ENCODE data around the gene PPM1B.

Gene PPM1B

DNA sequence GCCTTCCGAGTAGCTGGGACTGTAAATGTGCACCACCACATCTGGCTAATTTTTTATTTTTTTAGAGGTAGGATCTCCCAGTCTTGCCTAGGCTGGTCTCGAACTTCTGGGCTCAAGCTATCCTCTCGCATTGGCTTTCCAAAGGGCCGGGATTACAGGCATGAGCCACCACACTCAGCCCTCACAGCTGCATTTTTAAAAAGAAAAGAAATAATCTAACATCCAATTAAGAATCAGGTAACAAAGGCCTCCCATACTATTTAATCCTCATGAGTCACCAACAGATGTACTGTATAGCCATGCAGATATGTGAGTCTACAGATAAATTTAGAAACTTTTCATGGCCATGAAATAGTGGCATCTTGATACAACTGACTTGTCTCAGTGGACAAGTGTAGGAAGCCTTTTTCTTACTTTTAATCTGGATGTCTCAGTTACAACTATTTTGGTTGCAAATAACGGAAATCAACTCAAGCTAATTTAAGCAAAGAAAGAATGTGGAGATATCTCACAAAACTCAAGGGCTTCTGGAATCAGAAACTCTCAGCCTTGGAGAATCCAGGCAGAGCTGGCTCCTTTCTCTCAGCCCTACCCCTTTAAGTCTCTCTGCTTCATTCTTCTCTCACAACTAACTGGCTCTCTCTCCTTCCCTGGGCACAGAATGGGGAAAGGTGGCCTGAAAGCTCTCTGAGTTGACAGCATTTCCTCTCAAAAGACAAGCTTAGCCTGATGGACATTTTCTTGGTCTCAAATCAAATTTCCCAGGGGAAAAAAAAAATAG lies 12.8 kb upstream of the PPM1B start:
- Histone ChIP-seq H3K9me3 (ENCODE audit: control insufficient read depth, insufficient read depth, low read length) (no peaks in the 10 kb centered on the region), H3K9me2 (replicated peaks; ENCODE audit: control insufficient read depth, low read length) (no peaks in the 10 kb centered on the region), H3K27me3 (ENCODE audit: control insufficient read depth, low read length) (no peaks in the 10 kb centered on the region), H3K4me1 (ENCODE audit: control insufficient read depth, low read length) (no peaks in the 10 kb centered on the region), H4K20me1 (ENCODE audit: control insufficient read depth, insufficient read depth, low read depth, low read length) (no peaks in the 10 kb centered on the region), H3K79me2 (ENCODE audit: control insufficient read depth, low read length) (no peaks in the 10 kb centered on the region), H3F3A (ENCODE audit: control insufficient read depth, insufficient read depth) (no peaks in the 10 kb centered on the region), H3K4me2 (ENCODE audit: low read length) (no peak overlapping the region), H3K27ac (ENCODE audit: low read depth, low read length) (no peak overlapping the region), H3K36me3 (ENCODE audit: control insufficient read depth, low read length) (no peaks in the 10 kb centered on the region), H3K4me3 (ENCODE audit: low read length) (no peak overlapping the region)
- TF ChIP-seq EZH2phosphoT487 (IDR thresholded peaks at IDR 0.05; ENCODE audit: borderline replicate concordance, low read length) (no peak), CTCF (IDR thresholded peaks at IDR 0.05; ENCODE audit: low read depth, low read length, poor library complexity, severe bottlenecking) (no peak)

DNA sequence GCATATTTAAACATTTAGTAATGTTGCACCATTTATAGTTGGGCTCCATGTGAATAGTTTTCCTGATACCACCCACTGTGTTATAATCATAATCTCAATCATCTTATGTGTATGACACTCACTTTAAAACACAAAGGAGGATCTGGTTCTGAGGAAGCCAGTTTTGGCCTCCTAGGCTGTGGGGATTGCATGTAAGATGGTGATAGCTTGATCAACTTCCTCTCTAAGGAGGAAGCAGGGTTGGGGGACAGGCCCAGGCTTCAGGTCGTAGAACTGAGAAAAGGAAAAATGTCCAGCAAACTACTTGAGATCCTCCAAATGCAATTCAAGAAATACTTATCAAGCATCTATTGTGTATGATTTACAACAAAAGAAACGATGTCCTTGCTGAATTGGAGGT lies 4.9 kb upstream of the PPM1B start:
- Histone ChIP-seq H4K20me1 (ENCODE audit: control insufficient read depth, insufficient read depth, low read depth, low read length) (no peaks in the 10 kb centered on the region), H3K4me1 (ENCODE audit: control insufficient read depth, low read length) (peaks cover 5% of the 10 kb centered on the region), H3K4me2 (ENCODE audit: low read length) (no peak overlapping the region), H3K4me3 (ENCODE audit: low read length) (no peak overlapping the region), H3K9me2 (replicated peaks; ENCODE audit: control insufficient read depth, low read length) (no peaks in the 10 kb centered on the region), H3K27ac (ENCODE audit: low read depth, low read length) (no peak overlapping the region), H3K27me3 (ENCODE audit: control insufficient read depth, low read length) (no peaks in the 10 kb centered on the region), H3K36me3 (ENCODE audit: control insufficient read depth, low read length) (no peaks in the 10 kb centered on the region), H3K79me2 (ENCODE audit: control insufficient read depth, low read length) (peaks cover under 1% of the 10 kb centered on the region), H3K9me3 (ENCODE audit: control insufficient read depth, insufficient read depth, low read length) (no peaks in the 10 kb centered on the region), H3F3A (ENCODE audit: control insufficient read depth, insufficient read depth) (no peaks in the 10 kb centered on the region)
- TF ChIP-seq CTCF (IDR thresholded peaks at IDR 0.05; ENCODE audit: low read depth, low read length, poor library complexity, severe bottlenecking): no peak
- TF ChIP-seq EZH2phosphoT487 (IDR thresholded peaks at IDR 0.05; ENCODE audit: borderline replicate concordance, low read length): no peak

DNA sequence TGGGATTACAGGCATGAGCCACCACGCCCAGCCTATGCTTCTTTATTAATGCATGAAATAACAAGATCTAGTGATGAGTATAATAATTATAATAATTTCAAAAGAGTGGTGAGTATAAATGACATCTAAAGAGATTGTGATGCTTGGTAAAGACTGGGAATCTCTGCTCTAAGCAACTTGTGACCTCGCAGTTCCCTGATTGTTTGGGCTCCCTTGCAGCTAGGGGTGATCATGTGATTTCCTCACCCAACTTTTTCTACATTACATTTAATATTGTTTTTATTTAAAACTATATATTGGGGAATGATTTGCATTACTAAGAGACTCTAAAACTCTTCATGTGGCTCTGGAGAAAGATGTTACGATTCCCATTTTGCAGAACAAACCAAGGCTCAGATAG lies 4.1 kb upstream of the PPM1B start:
- no peak overlapping the region for H3K4me3 ChIP-seq (ENCODE audit: low read length)
- no peak overlapping the region for H3K27ac ChIP-seq (ENCODE audit: low read depth, low read length)
- no peaks in the 10 kb centered on the region for H3K27me3 ChIP-seq (ENCODE audit: control insufficient read depth, low read length)
- H3K9me3 ChIP-seq (ENCODE audit: control insufficient read depth, insufficient read depth, low read length): no peaks in the 10 kb centered on the region
- no peaks in the 10 kb centered on the region for H3K9me2 ChIP-seq (replicated peaks; ENCODE audit: control insufficient read depth, low read length)
- H3K4me1 ChIP-seq (ENCODE audit: control insufficient read depth, low read length): peaks cover 5% of the 10 kb centered on the region
- H3F3A ChIP-seq (ENCODE audit: control insufficient read depth, insufficient read depth): no peaks in the 10 kb centered on the region
- no peak overlapping the region for H3K4me2 ChIP-seq (ENCODE audit: low read length)
- H4K20me1 ChIP-seq (ENCODE audit: control insufficient read depth, insufficient read depth, low read depth, low read length): peaks cover under 1% of the 10 kb centered on the region; the same call in 1 of the 2 replicates
- H3K79me2 ChIP-seq (ENCODE audit: control insufficient read depth, low read length): peaks cover 9% of the 10 kb centered on the region
- H3K36me3 ChIP-seq (ENCODE audit: control insufficient read depth, low read length): peaks cover 5% of the 10 kb centered on the region; the same call in 1 of the 2 replicates
- TF ChIP-seq EZH2phosphoT487 (IDR thresholded peaks at IDR 0.05; ENCODE audit: borderline replicate concordance, low read length) (no peak), CTCF (IDR thresholded peaks at IDR 0.05; ENCODE audit: low read depth, low read length, poor library complexity, severe bottlenecking) (no peak)
